ENCODE data around the gene PIM2. TPM values are rescaled to one million over a fixed set of nuclear protein-coding genes. Genes with fewer than 3 reads are reported as not detected.

The PIM2 gene
- total and polyA plus RNA-seq, 4 donors: 14.8 to 36.5 (median 24.5) TPM

DNA sequence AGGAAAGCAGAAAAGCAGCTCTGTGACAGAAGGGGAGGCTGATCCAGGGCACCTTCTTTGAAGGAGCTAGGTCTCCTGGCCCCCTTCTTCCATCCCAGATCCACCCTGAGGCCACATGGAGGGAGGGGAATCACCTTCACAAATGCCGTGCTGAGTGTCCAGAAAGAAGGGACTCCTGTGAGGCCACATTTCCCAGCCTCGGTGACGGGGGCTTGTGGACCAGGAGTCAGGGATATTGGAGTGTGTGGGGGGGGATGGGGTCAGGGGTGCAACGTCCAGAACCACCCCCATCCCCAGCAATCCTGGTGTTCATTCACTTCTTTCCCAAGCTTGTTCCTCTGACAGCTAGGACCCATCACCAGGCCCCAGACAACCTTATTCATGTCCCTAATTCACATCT lies 25.9 kb downstream of the PIM2 start:
- DNase-seq (no peak), ATAC-seq (ENCODE audit: insufficient read depth, low FRiP score) (no peak)
- no peak overlapping the region for H3K27ac ChIP-seq (ENCODE audit: low read depth in 1 of 2, low read length in 1 of 2)
- H3K9ac ChIP-seq (ENCODE audit: insufficient read depth in 1 of 2, low read length in 2 of 2): no peak overlapping the region
- H3K4me3 ChIP-seq: no peak overlapping the region
- H3K36me3 ChIP-seq (ENCODE audit: control insufficient read depth in 4 of 4, insufficient read depth in 4 of 4, low read length in 4 of 4): peaks cover 0 to 3% (median under 1%) of the 10 kb centered on the region in 4 donors
- peaks cover 0 to 7% (median under 1%) of the 10 kb centered on the region in 4 donors for H3K9me3 ChIP-seq (ENCODE audit: control insufficient read depth in 4 of 4, insufficient read depth in 3 of 4, low read length in 3 of 4)
- TF ChIP-seq, protein P1, sequence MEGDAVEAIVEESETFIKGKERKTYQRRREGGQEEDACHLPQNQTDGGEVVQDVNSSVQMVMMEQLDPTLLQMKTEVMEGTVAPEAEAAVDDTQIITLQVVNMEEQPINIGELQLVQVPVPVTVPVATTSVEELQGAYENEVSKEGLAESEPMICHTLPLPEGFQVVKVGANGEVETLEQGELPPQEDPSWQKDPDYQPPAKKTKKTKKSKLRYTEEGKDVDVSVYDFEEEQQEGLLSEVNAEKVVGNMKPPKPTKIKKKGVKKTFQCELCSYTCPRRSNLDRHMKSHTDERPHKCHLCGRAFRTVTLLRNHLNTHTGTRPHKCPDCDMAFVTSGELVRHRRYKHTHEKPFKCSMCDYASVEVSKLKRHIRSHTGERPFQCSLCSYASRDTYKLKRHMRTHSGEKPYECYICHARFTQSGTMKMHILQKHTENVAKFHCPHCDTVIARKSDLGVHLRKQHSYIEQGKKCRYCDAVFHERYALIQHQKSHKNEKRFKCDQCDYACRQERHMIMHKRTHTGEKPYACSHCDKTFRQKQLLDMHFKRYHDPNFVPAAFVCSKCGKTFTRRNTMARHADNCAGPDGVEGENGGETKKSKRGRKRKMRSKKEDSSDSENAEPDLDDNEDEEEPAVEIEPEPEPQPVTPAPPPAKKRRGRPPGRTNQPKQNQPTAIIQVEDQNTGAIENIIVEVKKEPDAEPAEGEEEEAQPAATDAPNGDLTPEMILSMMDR (IDR thresholded peaks at IDR 0.05; ENCODE audit: control extremely low read depth, extremely low read depth): no peak
- H3K27me3 ChIP-seq (ENCODE audit: control insufficient read depth in 3 of 3, insufficient read depth in 3 of 3, low read length in 2 of 3): no peaks in the 10 kb centered on the region
- peaks cover 0 to 9% (median 3%) of the 10 kb centered on the region in 5 donors for H3K4me1 ChIP-seq (ENCODE audit: control insufficient read depth in 5 of 5, insufficient read depth in 5 of 5, low read length in 5 of 5)
- 68 to 80% methylated on average over 1 to 4 of the region's 4 CpGs for WGBS, 2 donors

- peak; percentile 92 for ATAC-seq (ENCODE audit: insufficient read depth, low FRiP score)
- H3K9me3 ChIP-seq (ENCODE audit: control insufficient read depth in 4 of 4, insufficient read depth in 3 of 4, low read length in 3 of 4): peaks cover 0 to 1% (median 0%) of the 10 kb centered on the region in 4 donors
- peaks cover 0 to 3% (median under 1%) of the 10 kb centered on the region in 4 donors for H3K36me3 ChIP-seq (ENCODE audit: control insufficient read depth in 4 of 4, insufficient read depth in 4 of 4, low read length in 4 of 4)
- no peak overlapping the region for H3K9ac ChIP-seq (ENCODE audit: insufficient read depth in 1 of 2, low read length in 2 of 2)
- H3K27ac ChIP-seq (ENCODE audit: low read depth in 1 of 2, low read length in 1 of 2): peak overlapping the region; percentile 12 to 43
- 4 to 38% methylated on average over 20 to 68 of the region's 68 CpGs for WGBS, 2 donors
- H3K27me3 ChIP-seq (ENCODE audit: control insufficient read depth in 3 of 3, insufficient read depth in 3 of 3, low read length in 2 of 3): no peaks in the 10 kb centered on the region
- H3K4me3 ChIP-seq: peak overlapping the region; percentile 36
- H3K4me1 ChIP-seq (ENCODE audit: control insufficient read depth in 5 of 5, insufficient read depth in 5 of 5, low read length in 5 of 5): peaks cover 0 to 8% (median 3%) of the 10 kb centered on the region in 5 donors
- peak; percentile 88 to 90 (median 89) for DNase-seq
- TF ChIP-seq, protein P1 (IDR thresholded peaks at IDR 0.05; ENCODE audit: control extremely low read depth, extremely low read depth): peak; percentile 41
These were observed 27.2 kb downstream of the PIM2 start for GRCh38 chrX:48891402-48892288.

GRCh38 chrX:48890934-48891401 lies 27.9 kb downstream of the PIM2 start:
- WGBS, 2 donors: 0 to 41% methylated on average over 17 to 35 of the region's 35 CpGs
- H3K4me3 ChIP-seq: peak overlapping the region; percentile 36
- TF ChIP-seq, protein P1 (IDR thresholded peaks at IDR 0.05; ENCODE audit: control extremely low read depth, extremely low read depth): no peak
- peak overlapping the region; percentile 5 to 12 for H3K27ac ChIP-seq (ENCODE audit: low read depth in 1 of 2, low read length in 1 of 2)
- no peaks in the 10 kb centered on the region for H3K27me3 ChIP-seq (ENCODE audit: control insufficient read depth in 3 of 3, insufficient read depth in 3 of 3, low read length in 2 of 3)
- H3K9ac ChIP-seq (ENCODE audit: insufficient read depth in 1 of 2, low read length in 2 of 2): peak overlapping the region in 1 of 2 donors; percentile 68
- H3K4me1 ChIP-seq (ENCODE audit: control insufficient read depth in 5 of 5, insufficient read depth in 5 of 5, low read length in 5 of 5): peaks cover 0 to 5% (median 0%) of the 10 kb centered on the region in 5 donors
- H3K9me3 ChIP-seq (ENCODE audit: control insufficient read depth in 4 of 4, insufficient read depth in 3 of 4, low read length in 3 of 4): no peaks in the 10 kb centered on the region
- peaks cover 0 to 3% (median under 1%) of the 10 kb centered on the region in 4 donors for H3K36me3 ChIP-seq (ENCODE audit: control insufficient read depth in 4 of 4, insufficient read depth in 4 of 4, low read length in 4 of 4)
- ATAC-seq (ENCODE audit: insufficient read depth, low FRiP score) (peak; percentile 39), DNase-seq (peak; percentile 11 to 24 (median 16))
